GM19467 (cell line): Measurements from ENCODE around the gene SLC22A6.

Experiments used
- ATAC-seq: cut with Tn5 transposase; IDR thresholded peaks from one replicate; pipeline ENCODE4 v1.9.1; 2021; ENCODE audit warnings: mild to moderate bottlenecking, moderate library complexity; ENCODE audit not compliant: unreplicated experiment

Gene SLC22A6

GRCh38 chr11:62984451-62984991 is at the start of gene SLC22A6:
SLC22A6 (minus strand) TSS chr11:62984967; CDS start chr11:62984690, 277 bp downstream.
- ATAC-seq: no peak

GRCh38 chr11:63032457-63032856 is 47.7 kb upstream of the SLC22A6 start:
- no peak for ATAC-seq

GRCh38 chr11:63023841-63024648 is 39.3 kb upstream of the SLC22A6 start:
- ATAC-seq: no peak

- no peak for ATAC-seq
Observed at GRCh38 chr11:63023222-63023814, 38.6 kb upstream of the SLC22A6 start.

GRCh38 chr11:63022441-63022840 is 37.7 kb upstream of the SLC22A6 start:
- ATAC-seq: no peak

- no peak for ATAC-seq
Observed at GRCh38 chr11:63020671-63021291, 36.0 kb upstream of the SLC22A6 start.

GRCh38 chr11:63019506-63019905 is 34.7 kb upstream of the SLC22A6 start:
- no peak for ATAC-seq

GRCh38 chr11:63017306-63017974 is 32.7 kb upstream of the SLC22A6 start:
- no peak for ATAC-seq

- ATAC-seq: no peak
Observed at GRCh38 chr11:63015521-63016215, 30.9 kb upstream of the SLC22A6 start, which contains the start of gene SLC22A8. SLC22A8 (minus strand) TSS chr11:63015841; CDS start chr11:63014958, 883 bp downstream.

GRCh38 chr11:63014408-63015055 is 29.8 kb upstream of the SLC22A6 start:
- ATAC-seq: no peak

- no peak for ATAC-seq
Observed at GRCh38 chr11:63012839-63013238, 28.1 kb upstream of the SLC22A6 start.

- ATAC-seq: no peak
Observed at GRCh38 chr11:63012430-63012829, 27.7 kb upstream of the SLC22A6 start.

- ATAC-seq: no peak
Observed at GRCh38 chr11:63010934-63011439, 26.2 kb upstream of the SLC22A6 start.

GRCh38 chr11:63007920-63008319 is 23.2 kb upstream of the SLC22A6 start:
- no peak for ATAC-seq

GRCh38 chr11:63001456-63001855 is 16.7 kb upstream of the SLC22A6 start:
- ATAC-seq: no peak

- ATAC-seq: no peak
Observed at GRCh38 chr11:62999649-63000048, 14.9 kb upstream of the SLC22A6 start.

GRCh38 chr11:62999156-62999555 is 14.4 kb upstream of the SLC22A6 start:
- ATAC-seq: no peak

GRCh38 chr11:62996271-62996670 is 11.5 kb upstream of the SLC22A6 start:
- ATAC-seq: no peak

- ATAC-seq: no peak
Observed at GRCh38 chr11:62994775-62995174, 10.0 kb upstream of the SLC22A6 start.

GRCh38 chr11:62988276-62988675 is 3.5 kb upstream of the SLC22A6 start:
- no peak for ATAC-seq
